Choroid plexus epithelial cell (primary cell): ENCODE data around the gene KIAA1328.

ENCODE experiments used
- DNase-seq: peaks from one replicate; pipeline ENCODE4 v3.0.0-alpha.2; 2010; ENCODE audit warnings: low read depth
- H3K4me3 ChIP-seq: 2 replicates; pipeline ENCODE4 v1.5.1; 2011; ENCODE audit warnings: low read depth, mild to moderate bottlenecking, control low read depth, low read length, moderate library complexity
- TF ChIP-seq, protein P1 (sequence below): conservative IDR thresholded peaks from 2 replicates; pipeline ENCODE4 v1.5.1; 2011; ENCODE audit warnings: low read depth, mild to moderate bottlenecking, control low read depth, inconsistent platforms, low read length, moderate library complexity

Gene KIAA1328

DNA sequence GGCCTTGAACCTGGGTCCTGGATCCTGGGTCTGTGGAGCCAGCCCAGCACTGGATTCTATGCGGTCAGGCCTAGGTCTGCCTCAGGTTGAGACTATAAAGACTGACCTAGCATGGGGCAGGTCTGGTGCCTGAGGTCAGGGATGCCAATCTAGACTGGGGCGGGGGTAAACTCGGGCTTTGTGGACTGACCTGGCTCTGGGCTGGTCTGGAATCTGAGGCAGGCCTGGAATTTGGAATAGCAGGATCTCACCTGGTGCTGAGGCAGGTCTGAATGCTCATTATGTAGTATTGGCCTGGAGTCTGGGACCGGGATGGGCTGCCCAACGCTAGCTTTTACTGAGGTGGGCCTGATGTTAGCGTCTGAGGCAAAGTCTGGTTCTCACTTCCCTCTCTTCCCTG, 256.0 kb downstream of the KIAA1328 start:
- DNase-seq, result no peak
- H3K4me3 ChIP-seq, result no peak overlapping the region
- TF ChIP-seq, protein P1, sequence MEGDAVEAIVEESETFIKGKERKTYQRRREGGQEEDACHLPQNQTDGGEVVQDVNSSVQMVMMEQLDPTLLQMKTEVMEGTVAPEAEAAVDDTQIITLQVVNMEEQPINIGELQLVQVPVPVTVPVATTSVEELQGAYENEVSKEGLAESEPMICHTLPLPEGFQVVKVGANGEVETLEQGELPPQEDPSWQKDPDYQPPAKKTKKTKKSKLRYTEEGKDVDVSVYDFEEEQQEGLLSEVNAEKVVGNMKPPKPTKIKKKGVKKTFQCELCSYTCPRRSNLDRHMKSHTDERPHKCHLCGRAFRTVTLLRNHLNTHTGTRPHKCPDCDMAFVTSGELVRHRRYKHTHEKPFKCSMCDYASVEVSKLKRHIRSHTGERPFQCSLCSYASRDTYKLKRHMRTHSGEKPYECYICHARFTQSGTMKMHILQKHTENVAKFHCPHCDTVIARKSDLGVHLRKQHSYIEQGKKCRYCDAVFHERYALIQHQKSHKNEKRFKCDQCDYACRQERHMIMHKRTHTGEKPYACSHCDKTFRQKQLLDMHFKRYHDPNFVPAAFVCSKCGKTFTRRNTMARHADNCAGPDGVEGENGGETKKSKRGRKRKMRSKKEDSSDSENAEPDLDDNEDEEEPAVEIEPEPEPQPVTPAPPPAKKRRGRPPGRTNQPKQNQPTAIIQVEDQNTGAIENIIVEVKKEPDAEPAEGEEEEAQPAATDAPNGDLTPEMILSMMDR, result no peak

- no peak for DNase-seq
- H3K4me3 ChIP-seq, result no peak overlapping the region
- TF ChIP-seq, protein P1, result no peak
These were observed 256.4 kb downstream of the KIAA1328 start for GRCh38 chr18:37085362-37085761.

DNA sequence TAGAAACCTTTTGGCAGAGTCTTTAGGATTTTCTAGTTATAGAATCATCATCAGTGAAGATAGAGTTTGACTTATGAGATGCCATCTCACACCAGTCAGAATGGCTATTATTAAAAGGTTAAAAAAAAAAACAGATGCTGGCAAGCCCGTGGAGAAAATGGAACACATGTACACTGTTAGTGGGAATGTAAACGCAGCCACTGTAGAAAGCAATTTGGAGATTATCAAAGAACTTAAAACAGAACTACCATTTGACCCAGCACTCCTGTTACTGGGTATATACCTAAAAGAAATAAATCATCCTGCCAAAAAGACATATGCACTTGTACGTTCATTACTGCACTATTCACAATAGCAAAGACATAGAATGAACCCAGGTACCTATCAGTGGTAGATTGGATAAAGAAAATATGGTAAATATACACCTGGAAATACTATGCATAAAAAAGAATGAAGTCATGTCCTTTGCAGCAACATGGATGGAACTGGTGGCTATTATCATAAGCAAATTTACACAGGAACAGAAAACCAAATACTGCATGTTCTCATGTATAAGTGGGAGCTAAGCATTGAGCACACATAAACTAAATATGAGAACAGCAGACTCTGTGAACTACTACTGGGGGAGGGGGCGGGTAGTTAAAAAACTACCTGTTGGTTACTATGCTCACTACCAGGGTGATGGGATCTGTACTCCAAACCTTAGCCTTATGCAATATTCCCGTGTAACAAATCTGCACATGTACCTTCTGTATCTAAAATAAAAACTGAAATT, 279.0 kb downstream of the KIAA1328 start:
- no peak overlapping the region for H3K4me3 ChIP-seq
- DNase-seq, result no peak
- TF ChIP-seq, protein P1, result no peak

GRCh38 chr18:37122877-37123276, 293.9 kb downstream of the KIAA1328 start:
- peak; percentile 44 for DNase-seq
- TF ChIP-seq, protein P1, result no peak
- no peak overlapping the region for H3K4me3 ChIP-seq

DNA sequence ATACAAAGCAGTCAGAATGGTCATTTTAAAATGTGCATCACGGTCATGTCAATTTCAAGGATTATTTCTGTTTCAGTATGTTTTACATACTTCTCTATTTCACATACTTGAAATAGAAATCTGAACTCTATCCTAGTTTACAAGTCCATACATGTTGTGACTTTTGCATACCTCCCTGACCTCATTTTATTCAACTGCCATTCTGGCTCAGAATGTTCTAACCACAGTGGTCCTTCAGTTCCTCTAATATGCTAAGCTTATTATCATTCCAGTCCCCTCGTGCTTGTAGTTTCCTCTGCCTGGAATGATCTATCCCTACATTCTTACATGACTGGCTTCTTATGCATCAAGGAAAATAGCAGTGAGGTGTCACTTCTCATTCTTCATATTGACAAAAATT, 295.6 kb downstream of the KIAA1328 start:
- TF ChIP-seq, protein P1, result no peak
- peak; percentile 38 for DNase-seq

DNA sequence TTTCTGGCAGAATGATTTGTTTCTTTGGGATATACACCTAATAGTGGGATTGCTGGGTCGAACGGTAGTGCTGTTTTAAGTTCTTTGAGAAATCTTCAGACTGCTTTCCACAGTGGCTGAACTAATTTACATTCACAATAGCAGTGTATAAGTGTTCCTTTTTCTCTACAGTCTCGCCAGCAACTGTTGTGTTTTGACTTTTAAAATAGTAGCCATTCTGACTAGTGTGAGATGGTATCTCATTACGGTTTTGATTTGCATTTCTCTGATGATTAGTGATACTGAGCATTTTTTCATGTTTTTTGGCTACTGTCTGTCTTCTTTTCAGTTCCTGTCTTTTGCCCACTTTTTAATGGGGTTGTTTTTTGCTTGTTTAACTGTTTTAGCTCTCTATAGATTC, 306.2 kb downstream of the KIAA1328 start:
- no peak for DNase-seq
- no peak overlapping the region for H3K4me3 ChIP-seq
- TF ChIP-seq, protein P1, result no peak

More for the DNA sequence above, 295.6 kb downstream of the KIAA1328 start:
- no peak overlapping the region for H3K4me3 ChIP-seq

GRCh38 chr18:37138456-37138855, 309.5 kb downstream of the KIAA1328 start:
- TF ChIP-seq, protein P1, result no peak
- H3K4me3 ChIP-seq, result no peak overlapping the region
- DNase-seq, result no peak
